Adrenal gland (tissue), 5 donors: Measurements from ENCODE around the gene TRAF3.

Experiments used
- CTCF ChIP-seq, 6 experiments: fragments of 450-650 bp in 4 of 6; fragments of 200-600 bp in 2 of 6; sonication (generic) in 1 of 6; IDR thresholded peaks; 1 replicate in 5 of 6; 2 replicates in 1 of 6; pipeline versions ENCODE4 v1.5.1 to v1.8.0; 2016 to 2021; ENCODE audit warnings: antibody characterized with exemption in 6 of 6, mild to moderate bottlenecking in 2 of 6, moderate library complexity in 1 of 6
- POLR2A ChIP-seq, 2 donors: fragments of 450-650 bp; IDR thresholded peaks; one replicate each; pipeline ENCODE4 v1.6.1; 2017; ENCODE audit warnings: antibody characterized with exemption in 2 of 2, mild to moderate bottlenecking in 2 of 2, moderate library complexity in 1 of 2
- donor health status: DM: no; HTN: no; CAD: no.

- no peak for TF ChIP-seq CTCF (IDR thresholded peaks at IDR 0.05)
- no peak for TF ChIP-seq POLR2A (IDR thresholded peaks at IDR 0.05)
Observed at GRCh38 chr14:102746634-102747438, 30.4 kb upstream of the TRAF3 start.
